NCI-H446 (cell line): ENCODE results near the gene GAS6.
"Not testable (repeated sequence)": the region's sequence is repeated elsewhere in the genome, so short reads cannot be mapped to it uniquely, and the experiment has no call there.

ENCODE experiments used
- DNase-seq, 2 experiments: peaks; one replicate each; lab custom pipeline; 2025; lab: John Stamatoyannopoulos, UW

GAS6 gene

DNA sequence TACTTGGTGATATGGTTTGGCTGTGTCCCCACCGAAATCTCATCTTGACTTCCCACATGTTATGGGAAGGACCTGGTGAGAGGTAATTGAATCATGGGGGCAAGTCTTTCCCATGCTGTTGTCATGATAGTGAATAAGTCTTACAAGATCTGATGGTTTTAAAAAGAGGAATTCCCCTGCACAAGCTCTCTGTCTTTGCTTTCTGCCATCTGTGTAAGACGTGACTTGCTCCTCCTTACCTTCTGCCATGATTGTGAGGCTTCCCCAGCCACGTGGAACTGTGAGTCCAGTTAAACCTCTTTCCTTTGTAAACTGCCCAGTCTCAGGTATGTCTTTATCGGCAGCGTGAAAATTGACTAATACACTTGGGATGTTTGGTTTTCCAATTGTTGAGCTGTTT, 4.0 kb upstream of the GAS6 start:
- not testable (repeated sequence) for DNase-seq

DNA sequence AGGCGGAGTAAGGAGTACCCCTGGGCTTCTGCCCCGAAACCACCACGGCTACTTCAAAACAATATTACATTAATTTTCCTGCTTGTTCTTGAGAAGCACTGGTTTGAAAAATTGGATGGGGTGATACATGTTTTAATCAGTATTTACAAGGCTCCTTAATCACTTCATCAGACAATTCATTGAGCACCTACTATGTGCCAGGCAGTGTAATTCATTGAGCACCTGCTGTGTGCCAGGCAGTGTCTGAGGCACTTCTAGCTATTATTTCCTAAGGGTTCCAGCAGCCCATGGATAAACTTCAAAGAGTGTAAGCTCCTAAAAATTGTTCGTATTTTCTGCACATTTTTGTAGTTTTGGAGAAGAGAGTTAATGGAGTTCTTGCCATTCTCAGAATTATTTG, 1.6 kb upstream of the GAS6 start:
- no peak for DNase-seq

DNA sequence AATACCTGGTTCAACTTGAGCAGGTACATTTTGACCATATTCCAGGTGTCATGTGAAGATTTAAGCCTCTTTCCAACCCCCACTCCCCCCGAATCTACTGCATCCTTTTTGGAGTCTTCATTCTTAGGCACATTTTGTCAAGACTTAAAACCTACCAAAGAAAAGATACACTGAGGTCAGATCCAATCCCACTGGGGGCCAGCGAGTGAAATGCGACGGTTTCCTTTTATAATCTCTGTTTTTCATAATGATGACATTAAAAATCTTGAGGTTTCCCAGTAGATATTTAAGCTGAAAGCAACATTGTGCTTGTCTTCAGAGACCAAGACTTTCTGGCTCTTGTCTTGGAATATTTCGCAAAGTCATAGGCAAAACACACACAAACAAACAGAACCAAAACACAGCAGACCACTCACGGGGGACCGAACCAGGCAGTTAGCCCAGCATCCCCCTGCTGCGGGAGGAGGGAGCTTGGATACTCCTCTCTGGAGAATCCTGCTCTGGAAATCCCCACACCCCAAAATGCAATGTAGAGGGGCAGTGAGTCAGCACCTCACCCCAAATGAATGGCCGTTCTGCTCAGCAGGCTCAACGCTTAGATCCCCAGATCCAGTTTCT, 506 bp upstream of the GAS6 start:
- DNase-seq = no peak

DNA sequence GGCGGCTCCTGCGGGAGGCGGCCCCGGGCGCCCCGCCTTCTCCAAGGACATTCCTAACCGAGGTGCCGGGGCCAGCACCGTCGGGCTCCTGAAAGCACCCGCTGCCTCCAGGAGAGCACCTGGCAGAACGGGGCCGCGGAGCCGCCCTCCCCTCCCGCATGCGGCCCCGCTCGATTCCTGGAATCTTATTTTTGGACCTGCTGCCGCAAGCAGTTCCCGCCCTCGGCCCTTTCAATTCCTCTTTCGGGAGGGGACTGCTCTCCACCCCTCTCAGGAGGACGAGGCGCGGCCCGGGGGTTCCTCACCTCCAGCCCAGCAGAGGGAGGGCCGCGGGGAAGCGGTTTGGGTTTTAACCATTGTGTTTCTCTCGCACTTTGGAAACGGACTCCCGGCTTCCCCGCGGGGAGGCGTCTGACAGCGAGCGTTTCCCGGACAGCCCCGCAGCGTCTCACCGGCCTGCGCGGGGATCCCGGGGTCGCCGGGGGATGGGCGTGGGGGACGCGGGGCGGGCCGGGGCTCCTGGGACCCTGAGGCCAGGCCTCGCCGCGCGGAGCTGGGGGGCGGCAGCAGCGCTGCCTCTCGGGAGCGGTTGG, 849 bp downstream of the GAS6 start:
- no peak for DNase-seq

DNA sequence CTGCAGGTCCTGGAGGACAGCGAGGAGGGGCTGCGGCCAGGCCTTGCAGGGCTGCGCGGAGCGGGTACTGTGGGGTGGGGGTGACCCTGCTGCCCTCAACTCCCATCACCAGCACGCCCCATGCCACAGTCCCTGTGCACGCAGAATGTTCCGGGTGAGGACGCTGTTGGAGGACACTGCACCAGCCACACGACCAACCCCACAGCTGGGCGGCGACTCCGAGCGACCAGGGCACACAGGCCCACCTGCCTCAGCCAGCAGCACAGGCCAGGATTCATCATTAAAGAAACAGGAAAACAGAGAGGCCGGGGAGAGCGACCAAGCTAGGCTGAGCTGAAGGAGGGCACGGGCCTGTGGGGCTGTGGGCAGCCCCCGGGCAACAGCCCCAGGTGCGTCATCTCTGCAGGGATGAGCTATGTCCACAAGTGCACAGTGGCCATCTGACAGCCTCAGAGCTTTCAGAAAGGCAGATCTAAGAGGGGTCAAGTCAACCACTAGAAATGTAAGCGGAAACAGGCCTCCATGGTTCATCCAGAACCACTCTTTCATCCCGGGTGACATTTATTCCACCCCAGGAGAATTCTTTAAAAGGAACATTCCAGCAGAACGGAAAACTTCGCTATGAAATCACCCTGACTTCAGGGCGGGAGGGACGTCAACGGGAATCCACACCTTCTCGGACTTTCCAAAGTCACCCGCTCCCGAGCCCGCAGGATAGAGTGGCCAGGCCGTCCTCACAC, 1.5 kb downstream of the GAS6 start:
- DNase-seq = no peak

DNA sequence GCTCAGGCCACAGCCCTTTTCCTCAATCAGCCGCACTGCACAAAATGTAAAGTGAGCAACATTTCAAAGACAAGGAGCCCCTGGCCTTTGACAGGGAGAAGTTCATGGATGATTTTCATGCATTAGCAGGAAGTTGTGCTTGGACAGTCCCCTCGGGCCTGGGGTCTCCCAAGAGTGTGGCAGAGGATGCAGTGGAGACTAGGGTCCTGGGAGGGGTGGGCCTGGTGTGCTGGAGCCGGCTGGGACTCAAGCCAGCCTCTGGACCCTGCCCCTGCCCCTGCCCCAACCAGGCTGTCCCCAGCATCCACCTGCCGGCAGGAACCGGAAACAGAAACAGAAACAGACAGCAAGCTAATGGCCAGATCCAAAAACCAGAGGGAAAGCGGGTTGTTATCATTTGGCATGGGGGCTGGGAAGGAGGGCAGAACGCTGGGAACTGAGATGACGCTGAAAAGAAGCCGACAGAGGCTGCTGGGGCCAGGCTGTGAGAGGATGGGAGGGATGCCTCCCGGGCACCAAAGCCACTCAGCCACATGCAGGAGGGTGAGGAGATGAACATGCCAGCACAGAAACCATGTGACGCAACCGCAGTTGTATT, 2.3 kb downstream of the GAS6 start:
- no peak for DNase-seq

DNA sequence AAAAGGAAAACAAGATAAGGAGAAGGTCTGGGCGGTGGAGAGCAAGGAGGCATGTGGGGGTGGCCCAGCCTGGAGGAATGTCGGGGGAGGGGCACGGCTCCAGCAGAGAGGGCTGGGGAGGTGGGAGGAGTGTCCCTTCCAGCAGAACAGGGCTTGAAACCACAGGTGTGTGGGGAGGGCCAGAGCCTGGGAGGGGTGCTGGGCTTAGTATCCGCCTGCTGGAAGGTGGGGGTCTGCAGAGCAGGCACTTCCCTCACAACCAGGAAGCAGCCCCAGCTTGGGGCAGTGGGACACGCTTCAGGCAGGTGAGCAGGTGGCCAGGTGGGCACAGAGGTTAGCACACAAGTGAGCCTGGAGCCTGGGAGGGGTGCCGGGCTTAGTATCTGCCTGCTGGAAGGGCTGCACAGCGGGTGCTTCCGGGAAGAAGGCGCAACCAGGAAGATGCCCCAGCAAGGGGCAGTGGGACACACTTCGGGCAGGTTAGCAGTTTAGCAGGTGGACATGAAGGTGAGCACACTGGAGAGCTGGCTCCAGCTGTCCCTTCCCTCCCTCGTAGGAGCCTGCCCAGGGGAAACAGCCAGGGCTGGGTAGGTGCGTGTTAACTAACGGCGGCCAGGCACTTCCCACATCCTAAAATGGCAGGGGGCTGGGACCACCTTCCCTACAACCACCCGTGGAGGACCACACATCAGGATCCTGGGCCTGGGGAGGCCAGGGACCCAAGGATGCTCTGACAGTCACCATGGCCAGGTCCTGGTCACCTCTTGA, 3.0 kb downstream of the GAS6 start:
- no peak for DNase-seq

DNA sequence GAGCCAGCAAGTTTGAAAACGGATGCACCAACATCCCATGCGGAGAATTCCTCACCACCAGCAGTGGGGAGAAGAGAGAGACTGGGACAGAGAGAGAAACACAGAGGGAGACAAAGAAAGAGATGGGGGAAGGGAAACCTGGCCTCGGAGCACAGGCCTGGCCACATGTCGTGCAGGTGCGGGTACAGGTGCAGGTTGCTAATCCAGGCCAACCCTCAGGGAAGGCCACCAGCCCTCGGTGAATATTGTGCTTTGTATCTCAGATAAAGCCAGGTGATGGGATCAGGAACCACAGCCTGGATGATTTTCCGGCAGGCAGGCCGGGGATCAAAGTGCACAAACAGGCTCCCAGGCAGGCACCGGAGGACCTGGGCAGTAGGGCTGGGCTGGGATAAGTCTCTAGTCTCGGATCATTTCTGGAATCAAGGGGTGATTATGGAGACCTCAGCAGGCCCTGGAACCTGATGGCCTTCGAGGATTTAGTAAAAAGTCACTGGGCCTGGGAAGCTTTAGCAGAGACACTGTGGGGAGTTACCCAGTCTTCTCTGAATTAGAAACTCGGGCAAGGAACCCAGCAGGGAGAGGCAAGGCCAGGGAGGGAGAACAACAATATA, 3.7 kb downstream of the GAS6 start:
- no peak for DNase-seq

DNA sequence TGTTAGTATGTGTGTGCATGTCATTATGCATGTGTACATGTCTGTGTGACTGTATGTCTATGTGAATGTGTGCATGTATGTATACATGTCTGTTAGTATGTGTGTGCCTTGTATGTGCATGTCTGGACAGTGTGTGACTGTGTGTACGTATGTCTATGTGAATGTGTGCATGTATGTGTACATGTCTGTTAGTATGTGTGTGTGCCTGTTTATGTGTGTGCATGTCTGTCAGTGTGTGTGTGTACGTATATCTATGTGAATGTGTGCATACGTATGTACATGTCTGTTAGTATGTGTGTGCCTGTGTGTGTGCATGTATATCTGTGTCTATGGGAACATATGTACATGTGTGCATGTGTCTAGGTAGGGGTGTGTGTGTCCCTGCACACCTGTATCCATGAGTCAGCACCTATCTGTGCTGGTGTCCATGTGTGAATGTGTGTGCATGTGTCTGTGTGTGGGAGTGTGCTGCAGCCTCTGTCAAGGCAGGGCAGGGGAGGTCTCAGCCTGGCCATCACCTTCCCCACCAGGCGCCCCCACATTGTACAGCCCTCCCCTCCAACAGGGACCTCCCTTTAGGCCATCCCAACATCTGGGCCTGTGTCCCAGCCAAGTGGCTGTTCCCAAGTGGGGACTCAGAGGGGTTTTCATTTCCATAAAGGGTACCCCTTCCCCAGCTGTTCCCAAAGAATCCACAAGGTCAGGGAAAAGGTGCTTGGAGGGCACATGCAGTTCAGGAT, 4.4 kb downstream of the GAS6 start:
- no peak for DNase-seq

DNA sequence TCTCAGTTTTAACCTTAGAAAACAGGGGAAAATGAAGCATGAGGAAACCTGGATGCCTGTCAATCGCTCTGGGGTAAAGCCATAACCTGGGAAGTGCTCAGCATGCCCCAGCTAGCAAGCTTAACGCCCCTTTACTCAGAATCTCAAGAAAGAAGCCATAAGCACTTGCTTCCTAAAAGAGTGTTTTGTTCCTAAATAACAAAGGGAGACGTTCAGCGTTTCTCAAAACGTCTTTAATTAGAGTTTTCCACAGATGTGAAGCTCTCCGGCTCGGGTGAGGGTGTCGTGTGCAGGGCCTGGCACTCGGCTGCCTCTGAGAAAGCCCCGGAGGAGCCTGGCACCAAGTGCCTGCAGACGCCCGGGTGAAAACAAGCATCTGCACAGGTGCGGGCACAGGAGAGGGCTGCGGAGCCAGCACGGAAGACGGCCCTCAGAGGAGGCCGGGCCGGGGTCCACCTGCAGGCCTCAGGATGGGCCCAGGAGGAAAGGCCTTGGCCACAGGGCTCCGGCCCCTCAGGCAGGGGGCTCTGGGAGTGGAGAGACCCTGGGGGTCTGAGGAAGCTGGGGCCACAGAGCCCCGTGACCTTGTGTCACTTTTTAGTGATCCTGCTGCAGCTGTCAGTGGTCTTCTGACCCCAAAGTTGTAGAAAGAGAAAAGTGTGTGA, 6.2 kb downstream of the GAS6 start:
- DNase-seq = no peak

DNA sequence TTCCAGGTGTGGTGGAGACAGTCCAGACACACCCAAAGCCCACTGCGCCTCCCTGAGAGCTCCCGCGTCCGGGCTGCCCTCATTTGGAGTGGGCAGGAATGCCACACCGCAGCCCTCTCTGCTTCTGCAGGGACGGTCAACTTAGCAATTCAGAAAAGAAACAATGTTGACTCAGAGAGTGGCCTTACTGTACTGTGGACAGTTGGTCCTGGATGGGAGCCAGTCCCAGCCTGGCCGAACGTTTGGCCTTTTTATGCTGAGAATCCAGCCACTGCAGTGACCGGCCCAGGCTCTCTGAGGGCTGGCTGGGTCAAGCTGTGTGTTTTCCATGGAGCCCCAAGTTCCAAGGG, 7.2 kb downstream of the GAS6 start:
- no peak for DNase-seq

DNA sequence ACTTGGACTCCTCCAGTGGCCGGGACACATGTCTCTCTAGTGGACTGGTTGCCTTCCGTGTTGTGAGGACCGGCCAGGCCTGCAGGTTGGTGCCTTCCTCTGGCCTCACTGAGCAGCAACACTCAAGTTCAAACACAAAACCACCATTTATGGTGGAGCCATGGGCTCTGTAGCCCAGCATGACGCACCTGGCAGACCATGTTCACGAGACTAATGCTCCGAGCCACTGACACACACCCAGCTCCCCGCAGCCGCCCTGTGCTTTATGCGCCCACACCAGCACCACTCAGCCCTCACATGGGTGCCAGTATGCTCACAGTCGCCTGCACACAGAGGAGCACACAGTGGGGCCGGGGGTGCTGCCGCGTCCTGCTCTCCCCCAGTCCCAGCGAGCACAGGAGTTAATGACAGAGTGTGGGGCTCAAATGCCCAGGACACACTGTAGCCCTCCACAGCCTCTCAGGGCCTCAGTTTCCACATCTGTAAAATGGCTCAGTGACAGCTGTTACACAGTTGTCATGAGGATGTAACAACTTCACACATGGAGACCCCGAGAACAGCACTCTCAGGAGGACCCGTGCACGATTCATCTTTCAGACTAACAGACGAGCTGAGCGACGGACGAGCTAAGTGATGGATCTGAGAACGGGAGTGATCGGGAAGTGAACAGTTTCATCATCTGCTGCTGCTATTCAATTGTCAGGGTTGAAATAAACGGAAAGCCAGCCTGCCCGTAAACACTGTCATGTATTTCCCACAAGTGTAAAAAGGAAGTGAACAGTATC, 7.8 kb downstream of the GAS6 start:
- no peak for DNase-seq

DNA sequence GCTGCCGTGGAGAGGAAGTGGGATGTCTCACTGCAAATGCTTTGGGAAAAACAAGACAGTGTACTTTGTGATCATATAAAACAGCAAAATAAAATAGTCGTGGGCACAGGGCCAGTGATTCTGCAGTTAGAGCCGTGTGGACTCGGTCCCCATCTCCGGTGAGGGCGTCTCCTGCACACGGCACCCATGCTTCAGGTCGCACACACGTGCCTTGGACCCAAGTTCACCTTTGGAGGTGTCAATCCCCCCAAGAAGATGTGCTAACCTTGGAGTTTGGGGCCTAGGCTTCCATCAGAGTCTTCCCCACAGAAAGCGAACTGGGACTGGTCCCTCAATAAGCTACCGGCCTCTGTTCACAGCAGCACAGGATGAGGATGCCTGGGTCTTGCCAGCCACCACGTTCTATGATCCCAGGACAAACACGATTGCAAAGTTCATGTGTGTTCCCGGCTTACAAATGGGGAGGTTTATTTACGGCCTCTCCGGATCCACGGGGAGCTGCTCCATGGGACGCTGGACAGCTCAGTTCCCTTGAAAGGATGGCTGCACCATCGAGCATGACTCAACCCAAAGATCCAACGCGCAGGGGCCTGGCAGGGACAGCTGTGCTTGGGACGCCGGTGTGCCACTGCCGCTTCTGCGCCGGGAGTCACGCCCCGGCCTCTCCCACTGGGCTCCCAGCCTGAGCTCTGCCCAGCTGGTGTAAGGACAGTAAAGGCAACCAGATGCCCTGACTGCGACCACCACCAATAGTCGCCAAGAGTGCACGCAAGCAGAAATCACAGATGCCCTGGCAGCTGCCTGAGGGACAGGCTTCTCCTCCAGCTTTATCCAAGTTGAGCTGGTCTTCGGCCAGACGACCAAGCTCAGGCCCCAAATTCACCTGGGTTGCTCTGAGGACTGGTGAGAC, 8.6 kb downstream of the GAS6 start:
- no peak for DNase-seq

DNA sequence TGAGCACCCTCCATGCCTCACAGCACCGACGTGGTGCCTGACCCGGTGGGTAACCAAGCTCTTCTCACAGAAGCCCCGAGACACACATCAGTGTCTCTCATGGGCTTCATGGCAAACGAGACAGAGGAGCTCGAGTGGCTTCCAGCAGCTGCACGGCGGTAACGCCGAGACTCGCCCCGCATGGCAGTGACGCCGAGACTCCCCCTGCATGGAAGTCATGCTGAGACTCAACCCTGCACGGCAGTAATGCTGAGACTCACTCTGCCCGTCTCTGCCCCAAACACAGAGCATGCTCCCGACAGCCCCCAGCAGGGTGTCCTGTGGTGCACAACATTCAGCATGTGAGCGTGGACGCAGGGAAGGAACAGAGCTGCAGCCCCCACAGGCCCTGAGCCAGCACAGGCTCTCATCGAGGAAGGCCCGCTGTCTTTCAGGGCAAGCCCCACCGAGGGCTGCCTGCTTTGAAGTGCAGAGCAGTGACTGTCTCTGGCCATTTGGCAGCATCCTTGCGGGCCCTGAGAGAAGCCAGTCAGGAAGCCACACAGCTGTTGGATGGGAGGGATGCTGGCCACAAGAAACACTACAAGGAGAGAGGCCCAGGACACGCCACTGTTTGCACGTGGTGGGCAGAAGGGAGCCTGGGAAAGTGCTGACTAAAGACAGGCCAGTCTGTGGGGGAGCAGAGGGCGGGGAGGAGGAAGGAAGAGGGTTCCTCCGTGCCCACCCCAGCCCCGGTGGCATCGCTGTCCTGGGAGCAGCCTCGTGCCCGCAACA, 9.5 kb downstream of the GAS6 start:
- no peak for DNase-seq

DNA sequence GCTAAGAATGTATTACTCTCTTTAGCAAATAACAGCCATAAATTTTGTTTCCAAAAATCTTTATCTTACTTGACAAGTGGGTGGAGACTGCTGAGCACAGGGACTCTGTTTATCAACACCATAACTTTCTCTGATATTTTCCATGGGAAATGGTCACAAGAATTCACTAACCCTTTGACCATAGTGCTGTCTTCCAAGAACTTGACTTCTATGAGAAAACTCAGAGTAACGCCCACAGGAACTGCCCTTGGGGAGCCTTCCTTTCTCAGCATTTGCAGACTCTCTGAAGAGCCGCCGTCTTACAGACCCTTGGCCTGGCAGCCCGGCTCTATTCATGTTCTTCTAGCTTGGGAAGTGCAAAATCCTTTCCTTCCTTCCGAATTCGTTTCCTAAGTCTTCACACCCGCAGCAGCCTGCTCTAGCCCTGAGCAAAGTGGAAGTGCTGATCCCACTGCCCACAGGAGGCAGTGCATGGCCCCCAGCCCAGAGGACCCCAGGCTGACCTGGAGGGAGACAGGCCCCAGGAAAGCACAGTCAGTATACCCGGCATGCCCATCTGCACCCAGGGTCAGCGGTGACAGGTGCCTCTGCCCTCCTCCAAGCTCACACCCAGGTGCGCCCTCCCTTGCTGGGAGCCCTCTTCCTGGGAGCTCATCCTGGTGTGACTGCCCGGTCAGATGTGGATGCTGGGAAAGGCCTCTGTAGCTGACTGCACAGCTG, 10.2 kb downstream of the GAS6 start:
- DNase-seq = no peak

DNA sequence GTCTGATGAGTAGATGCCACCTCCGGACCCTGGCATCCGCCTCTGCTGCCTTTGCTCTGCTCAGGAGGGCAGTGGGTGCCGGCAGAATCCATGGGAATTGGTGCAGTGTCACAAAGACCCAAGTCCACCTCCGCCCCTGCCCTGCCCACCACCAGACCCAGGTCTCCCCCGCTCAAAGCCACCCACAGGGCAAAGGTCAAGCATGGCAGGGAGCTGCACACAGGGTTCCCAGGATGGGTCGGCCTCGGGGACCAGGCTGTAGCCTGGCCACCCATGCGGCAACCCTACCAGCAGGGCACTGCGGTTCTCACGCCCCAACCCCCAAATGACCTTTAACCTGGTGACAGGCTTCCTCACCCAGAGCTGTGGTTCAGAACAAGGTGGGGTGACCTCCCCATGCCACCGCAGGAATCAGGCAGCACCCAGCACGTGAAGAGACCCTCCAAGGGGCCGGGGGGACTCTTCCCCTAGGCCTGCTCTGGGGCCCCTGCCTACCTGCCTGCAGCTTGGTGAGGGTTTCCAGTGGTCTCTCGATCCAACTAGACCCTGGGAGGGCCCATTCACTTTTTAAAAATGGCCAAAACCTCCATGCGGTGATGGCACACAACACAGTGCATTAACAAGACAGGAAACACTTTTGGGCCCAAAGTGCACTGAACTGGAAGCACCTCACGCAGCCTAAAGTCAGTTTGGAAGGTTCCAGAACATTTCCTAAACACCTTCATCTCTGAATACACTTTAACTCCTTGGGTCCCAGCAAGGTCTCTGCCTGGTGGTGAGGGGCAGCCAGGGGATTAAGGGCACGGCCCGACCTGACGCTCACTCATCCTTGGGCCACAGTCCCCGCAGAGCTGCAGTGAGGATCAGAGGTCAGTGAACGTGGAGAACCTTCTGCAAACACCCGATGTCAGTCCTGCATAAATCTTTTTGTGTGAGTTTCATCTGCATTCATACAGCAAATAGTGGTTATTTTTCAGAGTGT, 11.0 kb downstream of the GAS6 start:
- DNase-seq = no peak
